ENCODE results near the gene CCDC18.

Gene CCDC18

DNA sequence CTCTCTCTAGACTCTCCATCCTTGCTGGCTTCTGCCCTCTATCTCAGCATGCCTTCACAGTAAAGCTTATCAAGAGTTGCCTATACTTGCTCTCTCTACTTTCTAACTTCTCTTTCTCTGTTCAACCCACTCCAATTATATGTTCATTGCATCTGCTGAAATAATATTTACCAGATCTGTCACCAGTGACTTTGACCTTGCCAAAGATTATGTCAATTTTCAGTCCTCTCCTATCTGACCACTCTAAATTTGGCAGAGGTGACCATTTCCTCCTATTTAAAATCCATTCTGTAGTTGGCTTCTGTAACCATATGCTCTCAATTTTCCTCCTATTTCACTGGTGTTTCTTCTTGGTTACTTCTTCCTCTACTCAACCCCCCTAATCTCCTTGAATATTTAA lies 126.4 kb downstream of the CCDC18 start:
- TF ChIP-seq POLR2AphosphoS5 (IDR thresholded peaks at IDR 0.05; ENCODE audit: low read depth, low read length) (no peak), SIN3A (IDR thresholded peaks at IDR 0.05; ENCODE audit: borderline replicate concordance, insufficient read depth, low read length) (no peak), TAF1 (IDR thresholded peaks at IDR 0.05; ENCODE audit: borderline replicate concordance, insufficient read depth, low read length) (no peak), FOXP2 (optimal IDR thresholded peaks at IDR 0.05; ENCODE audit: borderline replicate concordance, extremely low read depth, extremely low read length, insufficient read depth) (no peak)
- TF ChIP-seq, protein P1, sequence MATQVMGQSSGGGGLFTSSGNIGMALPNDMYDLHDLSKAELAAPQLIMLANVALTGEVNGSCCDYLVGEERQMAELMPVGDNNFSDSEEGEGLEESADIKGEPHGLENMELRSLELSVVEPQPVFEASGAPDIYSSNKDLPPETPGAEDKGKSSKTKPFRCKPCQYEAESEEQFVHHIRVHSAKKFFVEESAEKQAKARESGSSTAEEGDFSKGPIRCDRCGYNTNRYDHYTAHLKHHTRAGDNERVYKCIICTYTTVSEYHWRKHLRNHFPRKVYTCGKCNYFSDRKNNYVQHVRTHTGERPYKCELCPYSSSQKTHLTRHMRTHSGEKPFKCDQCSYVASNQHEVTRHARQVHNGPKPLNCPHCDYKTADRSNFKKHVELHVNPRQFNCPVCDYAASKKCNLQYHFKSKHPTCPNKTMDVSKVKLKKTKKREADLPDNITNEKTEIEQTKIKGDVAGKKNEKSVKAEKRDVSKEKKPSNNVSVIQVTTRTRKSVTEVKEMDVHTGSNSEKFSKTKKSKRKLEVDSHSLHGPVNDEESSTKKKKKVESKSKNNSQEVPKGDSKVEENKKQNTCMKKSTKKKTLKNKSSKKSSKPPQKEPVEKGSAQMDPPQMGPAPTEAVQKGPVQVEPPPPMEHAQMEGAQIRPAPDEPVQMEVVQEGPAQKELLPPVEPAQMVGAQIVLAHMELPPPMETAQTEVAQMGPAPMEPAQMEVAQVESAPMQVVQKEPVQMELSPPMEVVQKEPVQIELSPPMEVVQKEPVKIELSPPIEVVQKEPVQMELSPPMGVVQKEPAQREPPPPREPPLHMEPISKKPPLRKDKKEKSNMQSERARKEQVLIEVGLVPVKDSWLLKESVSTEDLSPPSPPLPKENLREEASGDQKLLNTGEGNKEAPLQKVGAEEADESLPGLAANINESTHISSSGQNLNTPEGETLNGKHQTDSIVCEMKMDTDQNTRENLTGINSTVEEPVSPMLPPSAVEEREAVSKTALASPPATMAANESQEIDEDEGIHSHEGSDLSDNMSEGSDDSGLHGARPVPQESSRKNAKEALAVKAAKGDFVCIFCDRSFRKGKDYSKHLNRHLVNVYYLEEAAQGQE (IDR thresholded peaks at IDR 0.05; ENCODE audit: insufficient read depth in 1 of 2, low read depth in 2 of 2, low read length in 2 of 2), result no peak

DNA sequence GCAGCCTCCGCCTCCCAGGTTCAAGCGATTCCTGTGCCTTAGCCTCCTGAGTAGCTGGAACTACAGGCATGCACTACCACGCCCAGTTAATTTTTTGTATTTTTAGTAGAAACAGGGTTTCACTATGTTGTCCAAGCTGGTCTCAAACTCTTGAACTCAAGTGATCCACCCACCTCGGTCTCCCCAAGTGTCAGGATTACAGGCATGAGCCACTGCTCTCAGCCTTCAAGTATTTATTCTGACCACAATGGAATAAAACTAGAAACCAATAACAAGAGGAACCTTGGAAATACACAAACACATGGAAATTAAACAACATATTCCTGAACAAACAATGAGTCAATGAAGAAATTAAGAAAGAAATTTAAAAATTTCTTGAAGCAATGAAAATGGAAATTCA lies 132.5 kb downstream of the CCDC18 start:
- TF ChIP-seq POLR2AphosphoS5 (IDR thresholded peaks at IDR 0.05; ENCODE audit: low read depth, low read length) (no peak), TAF1 (IDR thresholded peaks at IDR 0.05; ENCODE audit: borderline replicate concordance, insufficient read depth, low read length) (no peak), FOXP2 (optimal IDR thresholded peaks at IDR 0.05; ENCODE audit: borderline replicate concordance, extremely low read depth, extremely low read length, insufficient read depth) (no peak), SIN3A (IDR thresholded peaks at IDR 0.05; ENCODE audit: borderline replicate concordance, insufficient read depth, low read length) (no peak)

DNA sequence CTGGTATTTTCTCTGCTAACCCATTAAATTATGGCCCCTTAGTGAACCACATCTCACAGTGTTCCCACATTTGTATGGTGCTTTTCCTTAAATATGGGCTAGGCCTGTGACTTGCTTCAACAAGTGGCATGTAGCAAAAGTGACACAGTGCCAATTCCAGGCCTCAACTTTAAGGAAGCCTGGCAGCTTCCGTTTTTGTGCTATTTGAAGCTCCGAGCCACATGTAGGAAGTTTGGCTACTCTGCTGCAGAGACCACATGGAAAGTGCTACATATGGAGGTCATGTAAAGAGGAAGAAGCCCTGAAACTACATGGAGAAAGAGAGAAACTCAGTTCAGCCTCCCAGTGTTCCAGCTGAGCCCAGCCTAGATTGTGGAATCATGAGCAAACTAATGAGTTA lies 136.7 kb downstream of the CCDC18 start:
- TF ChIP-seq SIN3A (IDR thresholded peaks at IDR 0.05; ENCODE audit: borderline replicate concordance, insufficient read depth, low read length), result no peak
- no peak for TF ChIP-seq TAF1 (IDR thresholded peaks at IDR 0.05; ENCODE audit: borderline replicate concordance, insufficient read depth, low read length)
- TF ChIP-seq POLR2AphosphoS5 (IDR thresholded peaks at IDR 0.05; ENCODE audit: low read depth, low read length), result no peak
- TF ChIP-seq, protein P1 (IDR thresholded peaks at IDR 0.05; ENCODE audit: insufficient read depth in 1 of 2, low read depth in 2 of 2, low read length in 2 of 2), result no peak
- TF ChIP-seq FOXP2 (optimal IDR thresholded peaks at IDR 0.05; ENCODE audit: borderline replicate concordance, extremely low read depth, extremely low read length, insufficient read depth), result no peak

DNA sequence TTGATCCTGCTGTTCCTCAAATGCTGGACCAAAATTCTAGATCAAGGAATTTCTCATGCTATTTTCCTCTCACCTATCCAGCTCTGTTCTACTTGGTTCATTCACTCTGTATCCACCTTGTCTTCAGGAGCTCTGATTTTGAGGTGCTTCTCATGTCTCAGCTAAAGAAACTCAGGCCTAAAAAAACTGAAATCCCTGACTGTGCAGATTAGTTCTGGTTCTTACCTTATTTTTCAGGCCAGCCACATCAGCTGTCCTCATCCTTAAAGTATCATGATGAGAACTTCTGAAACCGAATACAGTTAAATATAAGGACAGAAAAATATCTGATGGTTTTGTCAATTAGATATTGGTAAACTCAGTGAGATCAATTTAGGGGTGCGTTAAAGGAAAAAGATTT lies 137.4 kb downstream of the CCDC18 start:
- TF ChIP-seq SIN3A (IDR thresholded peaks at IDR 0.05; ENCODE audit: borderline replicate concordance, insufficient read depth, low read length) (no peak), FOXP2 (optimal IDR thresholded peaks at IDR 0.05; ENCODE audit: borderline replicate concordance, extremely low read depth, extremely low read length, insufficient read depth) (no peak), POLR2AphosphoS5 (IDR thresholded peaks at IDR 0.05; ENCODE audit: low read depth, low read length) (no peak), TAF1 (IDR thresholded peaks at IDR 0.05; ENCODE audit: borderline replicate concordance, insufficient read depth, low read length) (no peak)
- TF ChIP-seq, protein P1 (IDR thresholded peaks at IDR 0.05; ENCODE audit: insufficient read depth in 1 of 2, low read depth in 2 of 2, low read length in 2 of 2), result no peak

DNA sequence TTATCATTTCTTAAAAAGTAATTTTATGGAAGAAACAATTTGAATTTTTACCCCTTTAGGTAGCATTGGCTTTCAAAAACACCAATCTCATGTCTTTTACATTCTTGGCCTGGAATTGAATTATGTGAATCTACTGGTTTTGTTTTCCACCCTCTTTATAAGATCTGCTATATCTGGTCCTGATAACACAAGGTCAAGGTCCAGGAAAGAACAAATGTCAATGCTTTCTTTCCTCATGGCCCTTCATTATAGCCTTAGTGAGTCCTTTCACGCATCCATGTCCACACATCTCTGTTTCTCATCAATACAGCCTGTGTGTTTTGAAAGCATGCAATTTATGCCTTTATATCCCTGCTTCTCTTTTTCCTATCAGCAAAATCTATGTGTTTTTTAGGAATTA lies 141.2 kb downstream of the CCDC18 start:
- TF ChIP-seq FOXP2 (optimal IDR thresholded peaks at IDR 0.05; ENCODE audit: borderline replicate concordance, extremely low read depth, extremely low read length, insufficient read depth), result no peak
- no peak for TF ChIP-seq TAF1 (IDR thresholded peaks at IDR 0.05; ENCODE audit: borderline replicate concordance, insufficient read depth, low read length)
- TF ChIP-seq, protein P1 (IDR thresholded peaks at IDR 0.05; ENCODE audit: insufficient read depth in 1 of 2, low read depth in 2 of 2, low read length in 2 of 2), result no peak
- TF ChIP-seq SIN3A (IDR thresholded peaks at IDR 0.05; ENCODE audit: borderline replicate concordance, insufficient read depth, low read length), result no peak
- TF ChIP-seq POLR2AphosphoS5 (IDR thresholded peaks at IDR 0.05; ENCODE audit: low read depth, low read length), result no peak
